Measurements from ENCODE around the gene CELSR2. TPM values are rescaled to one million over a fixed set of nuclear protein-coding genes. Genes with fewer than 3 reads are reported as not detected.

The CELSR2 gene
- total RNA-seq, 1 experiment from 2014 or later = 17.1 TPM

- Histone ChIP-seq H3K27ac (ENCODE audit: low read depth, low read length) (no peak overlapping the region), H3K79me2 (ENCODE audit: insufficient read depth, low read length) (peaks cover 13% of the 10 kb centered on the region), H2AFZ (ENCODE audit: low read depth, low read length, poor library complexity, severe bottlenecking) (no peak overlapping the region), H3K4me1 (ENCODE audit: control insufficient read depth in 1 of 2, insufficient read depth in 2 of 2, low read length in 2 of 2) (peaks cover 2 to 12% of the 10 kb centered on the region in 2 experiments), H3K4me2 (ENCODE audit: low read length) (no peak overlapping the region), H3K9ac (ENCODE audit: low read length) (no peak overlapping the region), H3K9me2 (ENCODE audit: insufficient read depth) (no peaks in the 10 kb centered on the region), H3K9me3 (ENCODE audit: control insufficient read depth in 1 of 2, insufficient read depth in 1 of 2, low read depth in 1 of 2, low read length in 2 of 2) (no peaks in the 10 kb centered on the region), H3K4me3 (replicated peaks in 1 of 2; ENCODE audit: low read depth in 1 of 2, low read length in 2 of 2) (no peak overlapping the region), H3K27me3 (ENCODE audit: insufficient read depth, low read length) (no peaks in the 10 kb centered on the region), H3K36me3 (ENCODE audit: control insufficient read depth in 1 of 2, insufficient read depth in 2 of 2, low read length in 2 of 2) (0 out of 4 replicates have a peak, but pooled peaks cover 0 to 2% of the 10 kb centered on the region in 2 experiments), H4K20me1 (ENCODE audit: insufficient read depth) (no peaks in the 10 kb centered on the region; the same call in 1 of the 2 replicates)
- BruUV-seq (replicated peaks) = no TSS peak
- ChIA-PET POLR2A (interaction anchor here (1.0 kb wide), 1 partner anchor 110 kb away, joined by 3 read pairs; no protein-coding TSS in a partner anchor), CTCF (interaction anchor here (2.8 kb wide), 1 partner anchor 9 kb away, joined by 13 read pairs; no protein-coding TSS in a partner anchor), RAD21 (ENCODE audit: low non-redundant PET in 1 of 2, low total read pairs in 2 of 2, uncharacterized antibody in 2 of 2, unreplicated experiment in 2 of 2) (no interaction called here)
- DNase-seq (ENCODE audit: low read depth, low spot score) = no peak
- intact Hi-C loops (cut with micrococcal nuclease) = no loop called here
- TF ChIP-seq CTCF (IDR thresholded peaks at IDR 0.05 in 2 of 3, conservative IDR thresholded peaks at IDR 0.05 in 1 of 3; ENCODE audit: borderline replicate concordance in 1 of 3, insufficient read depth in 1 of 3, low read depth in 2 of 3, low read length in 2 of 3) (no peak), POLR2A (IDR thresholded peaks at IDR 0.05; ENCODE audit: borderline replicate concordance, extremely low read depth, insufficient read depth, insufficient read length) (no peak), RAD21 (IDR thresholded peaks at IDR 0.05; ENCODE audit: low read depth) (no peak), TCF7L2 (IDR thresholded peaks at IDR 0.05; ENCODE audit: borderline replicate concordance, extremely low read depth, insufficient read depth, insufficient read length) (no peak), ZBTB33 (IDR thresholded peaks at IDR 0.05; ENCODE audit: extremely low read depth, insufficient replicate concordance, low read length) (no peak), CBX3 (IDR thresholded peaks at IDR 0.05; ENCODE audit: low read depth) (no peak), ZFX (IDR thresholded peaks at IDR 0.05) (no peak), MAX (IDR thresholded peaks at IDR 0.05) (no peak), POLR2AphosphoS5 (IDR thresholded peaks at IDR 0.05; ENCODE audit: low read depth, low read length) (no peak), CEBPB (IDR thresholded peaks at IDR 0.05; ENCODE audit: low read depth) (no peak), ZNF274 (IDR thresholded peaks at IDR 0.05; ENCODE audit: low read depth, low read length) (no peak)
- ATAC-seq = no peak
Measured at GRCh38 chr1:109210058-109210457, 39.3 kb upstream of the CELSR2 start.
